Hematopoietic multipotent progenitor cell (in vitro differentiated cells): ENCODE measurements around the gene SRSF9. TPM values are rescaled to one million over a fixed set of nuclear protein-coding genes. Genes with fewer than 3 reads are reported as not detected.
"Not testable (repeated sequence)": the region's sequence is repeated elsewhere in the genome, so short reads cannot be mapped to it uniquely, and the experiment has no call there.

Experiments
- DNase-seq, 3 donors: peaks; one replicate each; pipeline ENCODE4 v3.0.0-alpha.2; 2011 to 2015; ENCODE audit warnings: low read depth in 2 of 3, low spot score in 2 of 3
- total RNA-seq: library from RNA; depleted of rRNA; stranded (reverse); fragments of >200 nt; gene quantifications from one replicate; pipeline ENCODE4 v1.2.3, GENCODE V29; 2012

Gene SRSF9, protein sequence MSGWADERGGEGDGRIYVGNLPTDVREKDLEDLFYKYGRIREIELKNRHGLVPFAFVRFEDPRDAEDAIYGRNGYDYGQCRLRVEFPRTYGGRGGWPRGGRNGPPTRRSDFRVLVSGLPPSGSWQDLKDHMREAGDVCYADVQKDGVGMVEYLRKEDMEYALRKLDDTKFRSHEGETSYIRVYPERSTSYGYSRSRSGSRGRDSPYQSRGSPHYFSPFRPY
- total RNA-seq = 144 TPM

DNA sequence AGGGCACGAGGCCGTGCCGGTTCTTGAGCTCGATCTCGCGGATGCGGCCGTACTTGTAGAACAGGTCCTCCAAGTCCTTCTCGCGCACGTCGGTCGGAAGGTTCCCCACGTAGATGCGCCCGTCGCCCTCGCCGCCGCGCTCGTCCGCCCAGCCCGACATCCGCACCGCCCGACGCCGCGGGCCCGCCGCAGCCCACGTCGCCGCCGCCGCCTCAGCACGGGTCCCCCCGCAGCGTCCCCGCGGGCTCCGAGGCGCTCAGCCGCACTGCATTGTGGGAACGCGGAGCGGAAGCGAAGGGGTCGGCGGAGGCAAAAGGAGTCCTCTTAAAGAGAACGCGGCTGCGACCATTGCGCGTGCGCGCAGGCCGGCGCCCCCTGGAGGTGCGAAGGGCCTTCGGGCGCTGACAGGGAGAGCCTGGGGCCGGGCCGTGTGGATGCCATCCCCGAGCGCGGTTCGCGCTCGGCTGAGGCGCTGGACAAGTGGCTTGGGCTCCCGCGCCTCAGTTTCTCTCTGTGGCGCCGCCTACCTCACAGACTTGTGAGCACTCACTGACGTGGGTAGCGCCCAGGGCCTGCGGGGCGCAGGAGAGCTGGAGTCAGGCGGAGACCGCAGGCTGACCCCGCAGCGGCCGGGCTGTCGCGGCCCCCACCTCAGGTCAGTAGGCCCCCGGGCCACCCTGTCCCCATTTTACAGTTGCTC lies at the start of gene SRSF9:
TSS of gene SRSF9 (minus strand) at position 299 of the 700 bp plus-strand sequence. CDS start at position 160, 139 bp downstream.
- peak; percentile 98 to 99 (median 99) for DNase-seq

DNA sequence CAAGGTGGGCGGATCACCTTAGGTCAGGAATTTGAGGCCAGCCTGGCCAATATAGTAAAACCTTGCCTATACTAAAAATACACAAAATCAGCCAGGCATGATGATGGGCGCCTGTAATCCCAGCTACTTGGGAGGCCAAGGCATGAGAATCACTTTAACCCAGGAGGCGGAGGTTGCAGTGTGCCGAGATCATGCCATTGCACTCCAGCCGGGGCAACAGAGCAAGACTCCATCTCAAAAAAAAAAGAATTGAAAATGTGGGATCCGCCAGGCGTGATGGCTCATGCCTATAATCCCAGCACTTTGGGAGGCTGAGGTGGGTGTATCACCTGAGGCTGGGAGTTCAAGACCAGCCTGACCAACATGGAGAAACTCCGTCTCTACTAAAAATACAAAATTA lies 49.8 kb upstream of the SRSF9 start:
- DNase-seq = not testable (repeated sequence)

DNA sequence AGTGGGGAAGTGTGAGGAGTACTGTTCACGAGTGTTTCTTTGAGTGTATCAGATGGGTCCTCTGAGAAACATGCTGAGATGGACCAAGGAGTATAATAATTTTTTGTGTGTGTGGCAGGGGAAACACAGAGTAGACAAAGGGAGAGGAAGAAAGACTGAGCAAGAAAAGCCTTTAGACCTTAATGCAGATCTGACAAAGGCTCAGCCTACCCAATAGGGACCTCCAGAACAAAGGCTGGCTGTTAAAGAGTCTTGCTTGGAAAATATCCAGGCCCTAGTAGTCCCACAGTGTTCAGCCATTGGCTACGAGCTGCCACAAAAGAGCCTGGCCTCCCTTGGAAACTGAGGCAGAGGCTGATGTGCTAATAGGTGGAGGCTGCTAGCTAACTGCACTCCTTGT lies 45.9 kb upstream of the SRSF9 start:
- DNase-seq = no peak

DNA sequence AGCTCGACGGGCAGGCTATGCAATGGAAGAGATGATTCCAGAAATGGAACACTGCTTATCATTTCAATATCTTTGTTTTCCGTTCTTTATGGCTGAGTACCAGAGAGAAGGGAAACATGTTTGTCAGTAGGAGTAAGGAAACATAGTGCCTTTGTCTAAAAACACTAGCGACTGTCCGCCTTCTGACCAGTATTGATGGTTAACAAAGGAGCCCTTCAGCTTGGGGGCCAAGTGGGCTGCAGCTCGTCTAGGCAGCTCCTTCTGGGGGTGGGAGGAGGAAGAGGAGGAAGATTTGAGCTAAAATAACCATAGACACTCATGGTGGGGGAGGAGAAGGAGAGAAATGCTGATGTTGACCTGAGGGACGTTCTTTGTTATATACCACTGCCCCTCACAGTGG lies 44.5 kb upstream of the SRSF9 start:
- no peak for DNase-seq

DNA sequence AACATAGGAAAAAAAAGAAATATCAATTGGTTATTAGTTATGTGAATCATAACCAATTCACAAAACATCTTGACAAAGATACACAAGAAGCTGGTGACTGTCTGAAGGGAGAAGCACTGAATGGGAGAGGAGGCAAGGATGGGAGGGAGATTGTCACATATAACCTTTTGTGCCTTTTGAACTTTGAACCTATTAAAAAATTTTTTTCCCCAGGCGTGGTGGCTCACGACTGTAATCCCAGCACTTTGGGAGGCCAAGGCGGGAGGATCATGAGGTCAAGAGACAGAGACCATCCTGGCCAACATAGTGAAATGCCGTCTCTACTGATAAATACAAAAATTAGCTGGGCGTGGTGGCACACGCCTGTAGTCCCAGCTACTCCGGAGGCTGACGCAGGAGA lies 39.0 kb upstream of the SRSF9 start:
- DNase-seq = no peak

DNA sequence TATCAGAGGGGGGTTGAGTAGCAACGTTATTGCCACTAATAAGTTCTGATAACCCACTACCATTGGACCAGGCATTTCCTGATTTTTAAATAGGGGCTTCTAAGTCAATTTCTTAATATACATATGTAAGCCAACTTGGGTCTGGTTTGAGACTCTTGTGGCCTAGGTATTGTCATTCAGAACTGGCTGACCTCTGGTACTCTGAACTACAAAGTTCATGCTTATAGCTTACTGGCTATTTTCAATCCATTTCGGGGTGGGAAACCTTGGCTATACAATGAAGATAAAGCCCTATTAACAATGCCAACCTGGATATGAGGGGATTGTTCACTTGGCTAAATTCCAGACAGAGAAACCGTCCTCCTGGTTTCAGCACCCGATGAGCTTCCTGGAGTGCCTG lies 35.0 kb upstream of the SRSF9 start:
- no peak for DNase-seq

DNA sequence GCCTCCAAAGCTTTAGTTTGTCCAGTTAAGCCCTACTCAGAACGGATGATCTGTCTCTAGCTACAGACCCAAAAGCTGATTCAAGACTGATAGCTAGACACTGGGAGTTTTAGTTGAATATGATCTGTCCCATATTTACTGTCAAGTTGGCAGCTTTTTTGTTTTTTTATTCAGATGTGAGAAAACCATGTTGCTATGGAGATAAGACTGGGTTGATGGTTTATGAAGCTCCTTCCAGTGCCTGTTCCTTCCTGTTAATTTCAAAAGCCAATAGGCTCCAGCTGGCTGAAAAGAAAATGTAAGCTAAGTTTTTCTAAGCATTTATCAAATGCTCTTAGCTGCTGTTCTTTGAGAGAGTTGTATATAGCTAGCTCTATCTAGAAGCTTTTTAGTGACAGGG lies 31.0 kb upstream of the SRSF9 start:
- DNase-seq = peak in 1 of 3 donors; percentile 33

DNA sequence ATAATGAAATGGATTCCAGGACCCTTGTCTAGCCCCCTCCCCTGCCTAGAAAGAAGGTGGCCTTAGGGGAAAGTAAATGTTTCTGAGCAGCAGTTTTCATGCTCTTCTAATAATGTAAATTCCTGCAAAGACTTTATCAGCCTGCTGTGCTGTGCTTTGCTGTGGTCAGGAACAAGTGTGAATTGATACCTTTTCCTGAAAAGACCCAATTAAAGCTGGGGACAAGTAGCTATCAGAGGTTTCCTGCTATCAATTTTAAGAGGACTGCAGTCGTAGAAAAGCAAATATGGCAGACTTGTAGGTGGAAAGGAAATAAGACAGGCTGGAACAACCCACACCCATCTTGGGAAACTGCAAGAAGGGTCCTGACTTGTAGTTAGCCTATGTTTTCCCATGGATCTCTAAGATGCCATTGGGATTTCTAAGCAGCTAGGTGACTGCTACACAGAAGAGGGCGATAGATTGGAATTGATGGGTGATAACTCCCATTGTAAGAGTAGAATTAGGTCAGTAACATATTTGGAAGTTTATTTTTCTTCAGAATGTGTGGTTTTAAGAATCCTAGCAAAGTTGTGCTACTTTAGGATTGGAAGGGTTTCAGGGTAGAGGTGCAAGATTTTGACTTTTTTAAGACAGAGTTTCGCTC lies 29.4 kb upstream of the SRSF9 start:
- DNase-seq = no peak

DNA sequence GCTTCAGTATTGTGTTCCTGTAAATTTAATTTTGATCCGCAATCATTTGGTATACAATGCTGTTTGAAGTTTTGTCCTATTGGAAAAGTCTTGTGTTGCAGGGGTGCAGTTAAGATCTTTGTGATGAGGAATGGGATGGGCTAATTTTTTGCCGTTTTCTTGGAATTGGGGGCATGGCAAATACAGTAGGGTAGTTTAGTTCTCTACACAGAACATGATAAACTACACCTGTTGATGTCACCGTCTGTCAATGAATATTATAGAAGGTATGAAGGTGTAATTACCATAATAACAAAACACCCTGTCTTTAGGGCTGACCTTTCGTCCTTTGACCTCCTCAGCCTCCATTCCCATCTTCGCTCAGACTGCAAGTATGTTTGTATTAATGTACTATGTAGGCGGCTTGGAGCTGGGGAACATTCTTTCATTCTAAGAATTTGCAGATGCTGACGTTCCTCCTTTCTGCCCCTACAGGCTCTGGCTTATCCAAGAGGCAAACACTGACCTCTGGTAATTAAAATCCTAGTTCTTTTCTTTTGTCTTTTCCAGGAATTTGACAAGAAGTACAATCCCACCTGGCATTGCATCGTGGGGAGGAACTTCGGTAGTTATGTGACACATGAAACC lies 28.1 kb upstream of the SRSF9 start:
- DNase-seq = no peak

DNA sequence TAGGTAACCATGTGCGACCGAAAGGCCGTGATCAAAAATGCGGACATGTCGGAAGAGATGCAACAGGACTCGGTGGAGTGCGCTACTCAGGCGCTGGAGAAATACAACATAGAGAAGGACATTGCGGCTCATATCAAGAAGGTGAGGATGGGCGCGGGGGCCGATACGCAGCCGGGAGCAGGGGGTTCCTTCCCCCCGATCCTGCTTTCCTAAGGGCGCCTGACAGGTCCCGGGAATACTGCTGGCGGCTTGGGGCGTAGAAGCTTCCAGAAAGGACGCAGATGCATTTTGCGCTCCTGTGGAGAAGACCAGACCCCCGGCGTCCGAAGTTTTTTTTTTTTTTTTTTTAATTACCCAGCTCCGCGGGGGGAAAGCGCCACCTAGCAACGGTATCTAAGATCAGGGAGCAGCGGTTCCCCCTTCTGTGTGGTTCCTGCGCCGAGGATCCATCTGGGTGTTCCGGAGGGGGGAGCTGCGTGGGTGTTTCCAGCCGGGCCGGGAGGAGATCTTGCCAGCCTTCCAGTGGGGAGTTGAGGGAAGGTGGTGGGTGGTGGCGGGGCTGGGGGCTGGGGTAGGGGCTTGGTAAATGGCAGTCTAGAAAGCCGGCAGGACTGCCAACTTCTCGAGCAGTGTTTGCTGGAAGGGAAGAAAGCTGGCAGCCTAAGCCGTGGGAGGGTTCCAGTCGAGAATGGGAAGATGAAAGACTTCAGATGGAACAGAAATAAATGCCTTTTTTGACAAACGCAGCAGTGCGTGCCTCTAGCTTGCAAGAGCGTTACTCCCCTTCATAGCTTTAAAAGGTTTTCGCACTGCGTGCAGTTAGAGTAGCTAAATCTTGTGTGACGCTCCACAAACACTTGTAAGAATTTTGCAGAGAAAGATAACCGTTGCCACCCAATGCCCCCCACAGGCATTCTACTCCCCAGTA lies 27.1 kb upstream of the SRSF9 start:
- peak; percentile 18 to 74 (median 68) for DNase-seq

DNA sequence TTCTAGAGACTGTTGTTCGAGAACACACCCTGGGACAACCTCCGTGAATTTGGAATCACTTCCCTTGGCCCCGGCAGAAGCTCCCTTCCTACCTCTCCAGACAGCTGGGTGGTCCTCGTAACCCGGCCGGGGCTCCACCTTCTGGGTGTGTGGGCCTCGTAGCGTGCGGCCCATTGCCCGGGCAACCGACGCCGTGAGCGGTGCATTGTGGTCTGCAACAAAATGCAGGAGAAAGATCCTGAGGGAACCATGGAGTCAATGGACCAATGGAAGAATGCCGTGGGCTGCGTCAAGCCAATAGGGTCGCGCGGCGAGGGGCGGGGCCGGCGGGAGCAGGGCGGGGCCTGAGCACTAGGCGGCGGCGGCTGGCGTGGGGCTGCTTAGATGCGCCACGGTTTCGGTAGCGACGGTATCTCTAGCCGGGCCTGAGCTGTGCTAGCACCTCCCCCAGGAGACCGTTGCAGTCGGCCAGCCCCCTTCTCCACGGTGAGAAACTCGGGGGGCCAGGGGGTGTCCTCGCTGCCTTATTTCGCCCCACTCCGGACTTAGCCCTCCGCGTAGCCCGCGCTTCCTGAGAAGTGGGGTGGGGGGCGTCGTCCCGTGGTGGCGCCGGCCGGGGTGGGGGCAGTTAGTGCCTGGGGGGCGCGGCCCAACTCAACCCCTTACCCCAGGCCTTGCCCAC lies 26.3 kb upstream of the SRSF9 start, which contains the start of gene DYNLL1:
TSS of gene DYNLL1 (plus strand) at position 383 of the 682 bp plus-strand sequence. CDS start 309 bp downstream, outside the sequence.
- DNase-seq = peak; percentile 93 to 98 (median 96)

DNA sequence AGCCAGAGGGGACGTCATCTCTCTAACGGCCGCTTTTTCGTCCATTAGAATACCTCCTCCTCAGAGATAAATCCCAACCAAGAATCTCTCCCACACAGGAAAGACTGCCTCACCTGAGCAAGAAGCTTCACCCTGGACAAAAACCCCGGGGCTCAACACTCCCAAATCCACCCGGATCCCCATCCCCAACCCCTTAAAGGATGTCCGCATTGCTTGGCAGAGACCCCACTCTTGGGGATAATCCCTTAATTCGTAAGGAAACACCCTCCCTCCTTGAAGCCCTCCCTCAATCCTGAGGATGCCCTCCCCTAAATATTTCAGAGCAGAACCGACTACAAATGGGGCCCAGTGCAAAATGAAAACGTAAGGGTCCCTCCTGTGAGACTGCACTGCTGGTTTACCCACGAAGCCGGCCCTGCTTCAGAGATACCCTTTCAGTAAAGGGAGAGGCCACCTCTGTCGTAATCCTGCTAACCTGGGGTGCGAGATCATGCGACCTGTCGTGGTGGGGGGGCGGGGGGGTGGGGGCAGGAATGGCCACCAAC lies 25.7 kb upstream of the SRSF9 start:
- DNase-seq = no peak

DNA sequence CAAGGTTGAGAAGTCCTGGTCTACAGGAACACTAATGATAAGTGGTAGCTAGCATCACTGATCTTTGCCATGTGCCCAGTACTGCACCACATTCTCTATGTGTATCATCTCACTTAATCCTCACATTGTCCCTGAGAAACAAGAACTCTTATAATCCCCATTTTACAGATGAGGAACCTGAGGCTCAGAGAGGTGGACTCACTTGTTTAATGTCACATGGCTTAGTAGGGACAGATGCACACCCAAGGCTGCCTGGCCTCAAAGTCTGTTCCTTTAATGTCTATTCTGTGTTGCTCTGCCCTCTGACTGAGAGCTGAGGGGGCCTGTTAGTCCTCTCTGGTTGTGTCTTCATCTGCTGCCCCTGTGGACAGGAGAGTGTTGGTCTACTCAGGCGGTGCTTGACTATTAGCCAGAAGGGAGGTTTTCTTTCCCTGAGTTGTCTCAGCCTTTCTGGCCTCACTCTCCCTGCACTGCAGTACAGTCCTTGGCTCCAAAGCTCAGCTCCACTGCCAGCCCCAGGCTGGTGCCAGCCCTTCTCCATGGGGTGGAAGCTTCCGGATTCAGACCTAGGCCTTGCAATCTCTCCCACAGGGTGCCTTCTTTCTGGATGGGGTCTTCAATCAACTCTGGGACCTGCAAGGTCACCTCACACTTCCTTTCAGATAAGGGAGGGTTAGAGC lies 21.4 kb upstream of the SRSF9 start:
- DNase-seq = no peak

DNA sequence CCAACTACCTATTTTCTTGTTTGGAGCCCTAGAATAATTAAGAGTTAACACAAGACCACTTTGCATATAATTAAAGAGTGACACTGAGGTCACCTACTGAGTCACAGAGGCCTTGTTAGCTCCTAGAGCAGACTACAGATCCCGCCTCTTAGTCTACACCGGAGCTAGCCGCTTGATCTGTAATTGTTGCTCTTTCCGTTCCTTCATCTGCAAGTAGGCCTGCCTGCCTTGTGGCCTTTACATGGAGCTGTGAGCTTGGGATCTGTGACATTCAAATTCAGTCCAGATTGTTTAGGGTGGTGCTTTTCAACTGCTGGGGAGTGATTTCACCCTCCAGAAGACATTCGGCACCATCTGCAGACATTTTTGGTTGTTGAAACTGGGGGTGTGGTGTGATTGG lies 20.8 kb upstream of the SRSF9 start:
- no peak for DNase-seq

DNA sequence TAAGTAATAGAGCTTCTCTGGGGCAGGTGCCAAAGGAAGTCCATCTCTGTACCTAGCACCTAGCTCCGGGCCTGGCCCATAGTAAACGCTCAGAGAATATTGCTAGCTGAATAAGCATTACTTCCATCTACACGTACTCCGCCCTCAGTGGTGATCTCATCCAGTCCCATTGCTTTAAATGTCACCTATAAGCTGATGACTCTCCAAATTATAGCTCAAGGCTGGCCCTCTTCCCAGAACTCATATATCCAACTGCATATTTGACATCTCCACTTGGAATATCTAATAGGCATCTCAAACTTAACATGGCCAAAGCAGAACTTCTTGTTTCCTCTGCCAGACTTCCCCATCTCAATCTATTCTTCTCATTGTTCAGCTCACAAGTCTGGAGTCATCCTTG lies 19.5 kb upstream of the SRSF9 start:
- DNase-seq = no peak

DNA sequence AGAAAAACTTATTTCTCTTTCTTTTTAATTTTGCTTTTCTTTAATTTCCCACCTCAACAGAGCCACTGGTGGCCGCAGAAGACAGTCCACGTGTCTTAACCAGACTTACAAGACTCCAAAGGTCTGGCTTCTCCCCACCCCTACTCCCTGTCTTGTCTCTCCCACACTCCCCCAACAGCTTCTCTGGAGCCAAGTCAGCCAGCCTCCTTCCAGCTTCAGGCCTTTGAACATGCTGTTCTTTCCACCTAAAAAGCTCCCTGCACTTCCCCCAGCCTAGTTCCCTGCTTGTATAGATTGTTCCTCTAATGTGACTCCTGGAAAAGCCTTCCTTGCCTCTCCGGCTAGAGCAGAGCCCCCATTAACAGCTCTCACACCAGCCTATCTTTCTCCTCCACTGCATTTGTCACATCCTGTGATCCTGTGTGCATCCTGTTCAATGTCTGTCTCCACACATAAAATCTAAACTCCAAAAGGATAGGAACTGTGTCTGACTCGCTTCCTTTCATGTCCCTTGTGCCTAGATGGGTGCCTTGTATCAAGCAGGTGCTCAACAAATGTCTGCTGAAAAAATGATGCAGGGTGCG lies 18.6 kb upstream of the SRSF9 start:
- no peak for DNase-seq

DNA sequence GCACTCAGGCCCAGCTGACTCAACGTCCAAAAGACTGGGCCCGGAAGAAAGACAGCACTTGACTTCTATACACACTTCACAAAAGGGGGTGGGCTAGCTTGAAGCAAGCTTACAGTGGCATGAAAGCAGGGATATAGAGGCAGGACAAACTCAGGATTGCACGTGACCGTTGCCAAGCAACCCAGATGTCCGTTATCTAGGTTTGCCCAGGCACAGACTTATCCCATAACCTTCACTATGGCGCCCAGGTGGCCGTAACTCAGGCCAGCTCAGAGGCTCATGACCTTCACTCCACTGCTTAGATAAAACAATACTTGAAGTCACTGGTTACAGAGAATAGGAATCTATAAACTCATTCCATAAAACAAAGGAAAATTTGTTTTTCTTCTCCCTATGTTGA lies 18.0 kb upstream of the SRSF9 start:
- DNase-seq = not testable (repeated sequence)
